H9 (cell line): ENCODE measurements around the gene OR8B12. TPM values are rescaled to one million over a fixed set of nuclear protein-coding genes. Genes with fewer than 3 reads are reported as not detected.

Experiments used
- DNase-seq: peaks from one replicate; pipeline ENCODE4 v3.0.0-alpha.2; 2017
- H2AFZ ChIP-seq: one replicate; pipeline ENCODE4 v1.6.1; 2013; ENCODE audit warnings: mild to moderate bottlenecking, low read length, control low read depth, moderate library complexity
- H2AK5ac ChIP-seq: 2 replicates; pipeline ENCODE4 v1.6.1; 2013; ENCODE audit warnings: low read length, control low read depth, mixed read lengths; ENCODE audit not compliant: insufficient read length
- H2BK120ac ChIP-seq: one replicate; pipeline ENCODE4 v1.6.1; 2013; ENCODE audit warnings: low read depth, mild to moderate bottlenecking, low read length, control low read depth, inconsistent platforms; ENCODE audit not compliant: poor library complexity, severe bottlenecking
- H2BK12ac ChIP-seq: 2 replicates; pipeline ENCODE4 v1.6.1; 2013; ENCODE audit warnings: low read length, control low read depth, mixed read lengths, low read depth; ENCODE audit not compliant: insufficient read length
- H2BK15ac ChIP-seq: 2 replicates; pipeline ENCODE4 v1.6.1; 2013; ENCODE audit warnings: low read depth, low read length, control low read depth
- H2BK20ac ChIP-seq: one replicate; pipeline ENCODE4 v1.6.1; 2013; ENCODE audit warnings: low read depth, mild to moderate bottlenecking, low read length, control low read depth, inconsistent platforms; ENCODE audit not compliant: poor library complexity, severe bottlenecking
- H2BK5ac ChIP-seq: 2 replicates; pipeline ENCODE4 v1.6.1; 2013; ENCODE audit warnings: low read length, control low read depth, mixed read lengths; ENCODE audit not compliant: insufficient read length
- H3K14ac ChIP-seq: 2 replicates; pipeline ENCODE4 v1.6.1; 2013; ENCODE audit warnings: low read length, control low read depth; ENCODE audit not compliant: insufficient read depth
- H3K18ac ChIP-seq: 2 replicates; pipeline ENCODE4 v1.6.1; 2013; ENCODE audit warnings: low read depth, mild to moderate bottlenecking, mixed read lengths, low read length, control low read depth; ENCODE audit not compliant: insufficient read length
- H3K23ac ChIP-seq: 2 replicates; pipeline ENCODE4 v1.6.1; 2013; ENCODE audit warnings: low read length, control low read depth, mixed read lengths, low read depth; ENCODE audit not compliant: insufficient read length
- H3K23me2 ChIP-seq: 2 replicates; pipeline ENCODE4 v1.6.1; 2013; ENCODE audit warnings: low read depth, mild to moderate bottlenecking, mixed read lengths, low read length, control low read depth; ENCODE audit not compliant: insufficient read length, poor library complexity, severe bottlenecking
- H3K27ac ChIP-seq: 2 replicates; pipeline ENCODE4 v1.5.1; 2013; ENCODE audit warnings: low read length, control low read depth, mixed read lengths, low read depth; ENCODE audit not compliant: insufficient read length
- H3K27me3 ChIP-seq: 2 replicates; pipeline ENCODE4 v1.6.1; 2013; ENCODE audit warnings: low read length, control low read depth, inconsistent platforms; ENCODE audit not compliant: insufficient read depth
- H3K4ac ChIP-seq: 2 replicates; pipeline ENCODE4 v1.6.1; 2013; ENCODE audit warnings: low read depth, mild to moderate bottlenecking, control low read depth, inconsistent platforms, low read length, moderate library complexity
- H3K4me1 ChIP-seq: 2 replicates; pipeline ENCODE4 v1.6.1; 2013; ENCODE audit warnings: low read length, control low read depth, inconsistent platforms; ENCODE audit not compliant: insufficient read depth
- H3K4me2 ChIP-seq: 2 replicates; pipeline ENCODE4 v1.6.1; 2013; ENCODE audit warnings: low read length, control low read depth, mixed read lengths; ENCODE audit not compliant: insufficient read length, insufficient read depth
- H3K56ac ChIP-seq: 2 replicates; pipeline ENCODE4 v1.6.1; 2013; ENCODE audit warnings: low read depth, mild to moderate bottlenecking, mixed read lengths, low read length, control low read depth; ENCODE audit not compliant: insufficient read length
- H3K79me1 ChIP-seq: 2 replicates; pipeline ENCODE4 v1.6.1; 2013; ENCODE audit warnings: low read depth, mild to moderate bottlenecking, moderate library complexity, low read length, control low read depth, inconsistent platforms; ENCODE audit not compliant: insufficient read depth, poor library complexity, severe bottlenecking
- H3K79me2 ChIP-seq: 2 replicates; pipeline ENCODE4 v1.6.1; 2013; ENCODE audit warnings: low read length, control low read depth, inconsistent platforms; ENCODE audit not compliant: insufficient read depth
- H3K9ac ChIP-seq: 2 replicates; pipeline ENCODE4 v1.6.1; 2013; ENCODE audit warnings: low read length, control low read depth, mixed read lengths; ENCODE audit not compliant: insufficient read length; ENCODE audit errors: extremely low read depth
- H3K9me3 ChIP-seq: one replicate; pipeline ENCODE4 v1.6.1; 2013; ENCODE audit warnings: low read depth, low read length, inconsistent platforms; ENCODE audit not compliant: control insufficient read depth
- H3T11ph ChIP-seq: one replicate; pipeline ENCODE4 v1.6.1; 2013; ENCODE audit warnings: mild to moderate bottlenecking, low read length, control low read depth, inconsistent platforms
- H4K20me1 ChIP-seq: one replicate; pipeline ENCODE4 v1.6.1; 2013; ENCODE audit not compliant: control insufficient read depth, insufficient read length, insufficient read depth
- H4K5ac ChIP-seq: 2 replicates; pipeline ENCODE4 v1.6.1; 2013; ENCODE audit warnings: low read depth, mild to moderate bottlenecking, mixed read lengths, low read length, control low read depth; ENCODE audit not compliant: insufficient read length
- H4K8ac ChIP-seq: replicated peaks from 2 replicates; pipeline ENCODE4 v1.6.1; 2013; ENCODE audit warnings: low read length, control low read depth, mixed read lengths, low read depth; ENCODE audit not compliant: insufficient read length
- H4K91ac ChIP-seq: 2 replicates; pipeline ENCODE4 v1.6.1; 2013; ENCODE audit warnings: low read depth, mild to moderate bottlenecking, moderate library complexity, mixed read lengths, low read length, control low read depth; ENCODE audit not compliant: insufficient read length
- H3K27ac Mint-ChIP-seq, 3 experiments: 2 replicates in 2 of 3; 3 replicates in 1 of 3; pipeline ENCODE4 v1.8.0; 2020 to 2021; ENCODE audit warnings: mixed read lengths in 3 of 3, mild to moderate bottlenecking in 1 of 3, moderate library complexity in 1 of 3
- H3K27me3 Mint-ChIP-seq: 2 replicates; pipeline ENCODE4 v1.8.0; 2021; ENCODE audit warnings: low read depth, mild to moderate bottlenecking, moderate library complexity, mixed read lengths
- H3K36me3 Mint-ChIP-seq, 3 experiments: 2 replicates in 2 of 3; 3 replicates in 1 of 3; pipeline ENCODE4 v1.8.0; 2020 to 2021; ENCODE audit warnings: low read depth in 3 of 3, mixed read lengths in 3 of 3; ENCODE audit not compliant: insufficient read depth in 1 of 3
- H3K4me1 Mint-ChIP-seq, 2 experiments: 2 replicates each; pipeline ENCODE4 v1.8.0; 2020; ENCODE audit warnings: mixed read lengths in 2 of 2
- H3K4me3 Mint-ChIP-seq, 2 experiments: 2 replicates in 1 of 2; 3 replicates in 1 of 2; pipeline ENCODE4 v1.8.0; 2020 to 2021; ENCODE audit warnings: mild to moderate bottlenecking in 2 of 2, mixed read lengths in 2 of 2, moderate library complexity in 1 of 2
- H3K9me3 Mint-ChIP-seq, 2 experiments: 2 replicates in 1 of 2; 3 replicates in 1 of 2; pipeline ENCODE4 v1.8.0; 2020; ENCODE audit warnings: mild to moderate bottlenecking in 2 of 2, mixed read lengths in 2 of 2, moderate library complexity in 1 of 2
- WGBS: extraction: QIAGEN DNeasy Blood & Tissue Kit; methylation state at CpG from one replicate; pipeline ENCODE4 v1.1.7; 2013; ENCODE audit warnings: missing lambda C conversion rate, low lambda C conversion rate, mixed read lengths; ENCODE audit not compliant: insufficient read length; ENCODE audit errors: extremely low coverage; 5-methylcytosine and 5-hydroxymethylcytosine counted together
- total RNA-seq: library from RNA; stranded (reverse); gene quantifications from 2 replicates; pipeline ENCODE4 v1.2.1, GENCODE V29; 2021
- TF ChIP-seq, protein P1 (sequence below): fragments of 200-600 bp; sonication (generic); conservative IDR thresholded peaks from 3 replicates; pipeline ENCODE4 v1.8.0; 2021; ENCODE audit warnings: antibody characterized with exemption, mild to moderate bottlenecking

OR8B12 gene
- total RNA-seq, 1 experiment from 2014 or later, result not detected

DNA sequence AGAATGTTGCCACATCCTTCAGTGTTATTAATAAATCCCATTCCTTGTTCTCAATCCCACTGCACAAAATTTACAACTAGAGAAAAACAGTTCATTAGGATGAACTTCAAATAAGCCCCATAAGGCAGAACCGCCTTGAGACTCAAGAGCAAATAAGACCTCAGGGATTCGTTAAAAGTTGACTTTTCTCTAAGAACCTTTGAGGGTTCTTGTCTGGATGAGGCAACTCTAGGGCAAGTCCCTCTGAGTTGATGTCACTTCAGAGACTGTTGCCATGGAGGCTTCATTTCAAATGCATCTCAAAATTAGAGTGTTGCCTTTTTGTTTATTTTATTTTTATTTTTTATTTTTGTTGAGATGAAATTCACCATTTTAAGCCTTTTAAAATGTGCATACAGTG lies 48.0 kb upstream of the OR8B12 start:
- H3K14ac ChIP-seq, result no peak overlapping the region
- no peak overlapping the region for H4K5ac ChIP-seq
- no peak overlapping the region for H2BK5ac ChIP-seq
- H3K27me3 ChIP-seq, result no peaks in the 10 kb centered on the region
- Mint-ChIP-seq H3K4me1 (no peaks in the 10 kb centered on the region), H3K4me3 (no peak overlapping the region), H3K27ac (no peak overlapping the region), H3K36me3 (no peaks in the 10 kb centered on the region), H3K9me3 (no peaks in the 10 kb centered on the region), H3K27me3 (no peaks in the 10 kb centered on the region; the same call in 1 of the 2 replicates)
- H3K79me1 ChIP-seq, result no peaks in the 10 kb centered on the region
- no peak overlapping the region for H3K27ac ChIP-seq
- H2BK12ac ChIP-seq, result no peak overlapping the region
- no peak overlapping the region for H2BK15ac ChIP-seq
- H3T11ph ChIP-seq, result no peak overlapping the region
- H3K18ac ChIP-seq, result no peak overlapping the region
- no peak overlapping the region for H2BK20ac ChIP-seq
- H2AK5ac ChIP-seq, result no peak overlapping the region
- no peak overlapping the region for H4K91ac ChIP-seq
- no peak overlapping the region for H2BK120ac ChIP-seq
- H3K23ac ChIP-seq, result no peak overlapping the region
- H3K23me2 ChIP-seq, result no peaks in the 10 kb centered on the region
- no peak overlapping the region for H2AFZ ChIP-seq
- H4K8ac ChIP-seq, result no peak overlapping the region
- no peak overlapping the region for H3K56ac ChIP-seq
- WGBS, result no CpG with 5 or more reads among the region's 2 CpGs
- no peaks in the 10 kb centered on the region for H3K9me3 ChIP-seq
- no peak overlapping the region for H3K4ac ChIP-seq
- no peak overlapping the region for H3K9ac ChIP-seq
- no peak for DNase-seq
- no peak overlapping the region for H3K4me2 ChIP-seq
- no peaks in the 10 kb centered on the region for H3K79me2 ChIP-seq
- no peaks in the 10 kb centered on the region for H4K20me1 ChIP-seq
- H3K4me1 ChIP-seq, result no peaks in the 10 kb centered on the region
- TF ChIP-seq, protein P1, sequence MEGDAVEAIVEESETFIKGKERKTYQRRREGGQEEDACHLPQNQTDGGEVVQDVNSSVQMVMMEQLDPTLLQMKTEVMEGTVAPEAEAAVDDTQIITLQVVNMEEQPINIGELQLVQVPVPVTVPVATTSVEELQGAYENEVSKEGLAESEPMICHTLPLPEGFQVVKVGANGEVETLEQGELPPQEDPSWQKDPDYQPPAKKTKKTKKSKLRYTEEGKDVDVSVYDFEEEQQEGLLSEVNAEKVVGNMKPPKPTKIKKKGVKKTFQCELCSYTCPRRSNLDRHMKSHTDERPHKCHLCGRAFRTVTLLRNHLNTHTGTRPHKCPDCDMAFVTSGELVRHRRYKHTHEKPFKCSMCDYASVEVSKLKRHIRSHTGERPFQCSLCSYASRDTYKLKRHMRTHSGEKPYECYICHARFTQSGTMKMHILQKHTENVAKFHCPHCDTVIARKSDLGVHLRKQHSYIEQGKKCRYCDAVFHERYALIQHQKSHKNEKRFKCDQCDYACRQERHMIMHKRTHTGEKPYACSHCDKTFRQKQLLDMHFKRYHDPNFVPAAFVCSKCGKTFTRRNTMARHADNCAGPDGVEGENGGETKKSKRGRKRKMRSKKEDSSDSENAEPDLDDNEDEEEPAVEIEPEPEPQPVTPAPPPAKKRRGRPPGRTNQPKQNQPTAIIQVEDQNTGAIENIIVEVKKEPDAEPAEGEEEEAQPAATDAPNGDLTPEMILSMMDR, result no peak
